ENCODE results near the gene UST.

DNA sequence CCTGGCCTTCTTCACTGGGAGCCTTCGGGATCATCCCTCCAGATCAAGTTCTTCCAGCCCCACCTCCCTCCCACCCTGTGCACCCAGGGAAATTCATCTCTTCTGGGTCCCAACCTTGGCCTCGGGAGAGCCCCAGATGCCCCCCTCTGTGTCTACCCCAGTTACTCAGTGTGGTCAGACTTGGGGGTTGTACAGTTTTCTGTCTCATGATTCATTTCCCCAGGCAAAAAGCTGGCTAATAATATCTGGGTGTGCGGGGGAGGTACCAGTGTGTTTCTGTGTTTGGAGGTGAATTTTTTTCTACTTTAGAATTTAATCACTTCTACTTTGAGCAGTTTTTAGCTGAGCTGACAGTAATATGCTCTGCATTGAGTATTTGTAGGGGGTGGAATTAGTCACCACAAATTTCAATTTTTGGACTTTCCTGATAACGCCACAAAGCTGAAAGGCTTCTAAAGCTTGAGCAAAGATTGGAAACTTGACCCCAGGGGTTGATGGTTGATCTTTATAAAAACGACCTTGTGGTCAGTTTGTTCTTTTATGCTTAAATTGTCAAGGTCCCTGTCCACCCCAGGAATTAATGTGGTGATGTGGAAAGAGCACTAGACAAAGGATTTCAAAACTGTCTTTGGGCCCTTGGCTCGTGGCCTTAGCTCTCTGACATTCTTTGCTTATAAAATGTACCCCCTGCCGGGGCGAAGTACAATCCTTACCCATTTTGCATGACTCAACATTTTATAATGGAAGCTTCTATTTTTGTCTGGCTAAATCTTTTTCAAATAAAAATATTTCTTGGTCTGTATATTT, 286.0 kb downstream of the UST start:
- TF ChIP-seq, protein P1, sequence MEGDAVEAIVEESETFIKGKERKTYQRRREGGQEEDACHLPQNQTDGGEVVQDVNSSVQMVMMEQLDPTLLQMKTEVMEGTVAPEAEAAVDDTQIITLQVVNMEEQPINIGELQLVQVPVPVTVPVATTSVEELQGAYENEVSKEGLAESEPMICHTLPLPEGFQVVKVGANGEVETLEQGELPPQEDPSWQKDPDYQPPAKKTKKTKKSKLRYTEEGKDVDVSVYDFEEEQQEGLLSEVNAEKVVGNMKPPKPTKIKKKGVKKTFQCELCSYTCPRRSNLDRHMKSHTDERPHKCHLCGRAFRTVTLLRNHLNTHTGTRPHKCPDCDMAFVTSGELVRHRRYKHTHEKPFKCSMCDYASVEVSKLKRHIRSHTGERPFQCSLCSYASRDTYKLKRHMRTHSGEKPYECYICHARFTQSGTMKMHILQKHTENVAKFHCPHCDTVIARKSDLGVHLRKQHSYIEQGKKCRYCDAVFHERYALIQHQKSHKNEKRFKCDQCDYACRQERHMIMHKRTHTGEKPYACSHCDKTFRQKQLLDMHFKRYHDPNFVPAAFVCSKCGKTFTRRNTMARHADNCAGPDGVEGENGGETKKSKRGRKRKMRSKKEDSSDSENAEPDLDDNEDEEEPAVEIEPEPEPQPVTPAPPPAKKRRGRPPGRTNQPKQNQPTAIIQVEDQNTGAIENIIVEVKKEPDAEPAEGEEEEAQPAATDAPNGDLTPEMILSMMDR (IDR thresholded peaks at IDR 0.05) = no peak
- TF ChIP-seq POLR2A (IDR thresholded peaks at IDR 0.05) (no peak), EP300 (IDR thresholded peaks at IDR 0.05; ENCODE audit: low read depth) (no peak)
